NCI-H2081 (cell line): Measurements from ENCODE around the gene PLEKHG7.

Experiments
- DNase-seq, 2 experiments: peaks; one replicate each; lab custom pipeline; 2025; lab: John Stamatoyannopoulos, UW

The PLEKHG7 gene

DNA sequence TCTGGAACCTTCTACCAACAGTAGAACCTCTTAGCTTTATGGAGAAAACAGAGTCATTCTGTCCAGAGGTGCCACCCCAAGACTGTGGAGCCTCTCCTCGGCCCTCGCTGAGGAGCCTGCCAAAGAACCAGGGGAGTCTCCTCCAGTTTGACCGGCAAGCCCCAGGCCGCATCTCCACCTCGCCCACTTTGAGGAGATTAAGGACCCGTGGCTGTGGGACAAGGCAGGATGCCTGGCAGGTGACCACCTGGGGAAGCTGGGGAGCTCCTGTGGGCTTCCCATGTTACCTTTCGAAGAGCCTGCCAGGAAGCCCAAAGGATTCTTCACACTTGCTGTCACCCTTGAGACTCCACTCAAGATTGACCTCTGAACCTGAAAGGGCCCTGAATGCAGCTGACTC, 3.8 kb downstream of the PLEKHG7 start:
- no peak for DNase-seq

DNA sequence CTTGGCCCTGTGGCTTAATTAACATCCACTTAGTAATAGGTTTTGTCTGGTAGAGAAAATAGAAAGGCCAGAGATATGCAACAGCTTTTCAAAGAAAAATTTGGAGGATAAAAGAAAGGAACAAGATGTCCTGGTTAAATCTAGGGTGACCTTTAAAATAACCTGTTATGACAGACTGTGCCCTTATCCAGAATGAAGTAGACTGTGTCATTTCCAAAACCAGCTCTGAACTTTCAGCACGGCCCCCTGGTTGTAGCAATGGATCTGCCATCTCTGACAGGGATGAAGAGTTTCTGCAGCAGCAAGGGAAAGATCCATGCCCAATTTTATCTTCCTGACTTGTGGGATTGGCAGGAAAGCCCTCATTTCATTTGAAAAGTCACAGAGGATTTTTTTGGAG, 5.1 kb downstream of the PLEKHG7 start:
- DNase-seq = no peak

GRCh38 chr12:92715625-92716024, 12.8 kb downstream of the PLEKHG7 start:
- DNase-seq = no peak

DNA sequence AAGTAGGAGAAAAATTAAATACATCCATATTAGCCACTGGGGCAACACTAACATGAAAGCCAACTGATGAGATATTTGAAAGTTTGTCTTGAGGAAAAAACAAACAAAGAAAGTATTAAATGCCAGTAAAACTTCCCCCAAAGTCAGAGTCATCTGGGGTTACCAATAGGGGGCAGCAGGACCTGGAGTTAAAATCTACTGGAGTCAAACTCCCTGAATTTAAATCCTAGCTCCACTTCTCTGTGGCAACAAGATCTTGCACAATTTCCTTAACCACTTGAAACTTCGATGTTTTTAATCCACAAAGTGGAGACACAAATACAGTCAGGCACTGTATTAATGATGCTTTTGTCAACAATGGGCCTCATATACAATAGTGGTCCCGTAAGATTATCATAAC, 14.4 kb downstream of the PLEKHG7 start:
- no peak for DNase-seq

- DNase-seq = no peak
Observed at GRCh38 chr12:92718483-92718990, 15.7 kb downstream of the PLEKHG7 start.

GRCh38 chr12:92719674-92720073, 16.9 kb downstream of the PLEKHG7 start:
- DNase-seq = no peak

GRCh38 chr12:92721130-92721529, 18.3 kb downstream of the PLEKHG7 start:
- no peak for DNase-seq

DNA sequence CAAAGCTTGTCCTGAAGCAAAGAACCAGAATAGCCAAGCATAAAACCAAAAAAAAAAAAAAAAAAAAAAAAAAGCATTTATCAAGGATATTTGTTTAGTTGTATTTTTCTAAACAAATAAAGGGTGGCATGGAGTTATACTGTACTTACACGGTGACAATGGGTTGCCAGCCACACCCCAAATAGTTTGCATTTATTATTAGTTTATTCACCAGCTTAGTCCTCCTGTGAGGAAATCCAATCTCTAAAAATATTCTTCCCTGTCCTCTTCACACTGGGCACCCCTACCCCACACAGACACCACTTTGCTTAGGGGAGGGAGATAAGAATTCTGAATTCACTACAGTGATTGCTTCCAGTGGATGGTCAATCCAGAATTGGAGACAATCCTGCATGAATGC, 18.9 kb downstream of the PLEKHG7 start:
- no peak for DNase-seq

GRCh38 chr12:92722897-92723296, 20.1 kb downstream of the PLEKHG7 start:
- DNase-seq = no peak

- no peak for DNase-seq
Observed at GRCh38 chr12:92726850-92727249, 24.1 kb downstream of the PLEKHG7 start.

DNA sequence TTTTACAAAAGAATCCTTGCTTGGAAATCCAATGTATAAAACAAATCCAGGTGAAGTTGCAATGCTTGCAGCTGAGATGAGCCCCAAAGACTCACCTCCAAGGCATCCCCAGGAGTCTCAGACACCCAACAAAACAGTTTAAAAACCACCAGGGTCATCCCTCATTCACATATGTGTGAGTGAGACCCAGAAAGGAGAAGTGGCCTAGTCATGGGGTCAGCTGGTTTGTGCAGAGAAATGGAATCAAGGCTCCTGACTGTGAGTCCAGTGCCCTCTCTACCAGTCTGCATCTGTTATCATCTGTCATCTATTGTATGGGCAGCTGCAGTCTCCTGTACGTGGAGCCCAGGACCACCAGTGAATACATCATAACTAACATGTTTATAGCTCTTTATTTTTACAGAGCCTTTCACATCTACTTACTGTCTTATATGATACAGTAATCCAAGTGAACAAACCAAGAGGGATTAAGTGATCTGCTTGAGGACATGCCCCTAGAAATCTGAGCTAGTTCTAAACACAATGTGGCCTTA, 27.1 kb downstream of the PLEKHG7 start:
- DNase-seq = no peak

DNA sequence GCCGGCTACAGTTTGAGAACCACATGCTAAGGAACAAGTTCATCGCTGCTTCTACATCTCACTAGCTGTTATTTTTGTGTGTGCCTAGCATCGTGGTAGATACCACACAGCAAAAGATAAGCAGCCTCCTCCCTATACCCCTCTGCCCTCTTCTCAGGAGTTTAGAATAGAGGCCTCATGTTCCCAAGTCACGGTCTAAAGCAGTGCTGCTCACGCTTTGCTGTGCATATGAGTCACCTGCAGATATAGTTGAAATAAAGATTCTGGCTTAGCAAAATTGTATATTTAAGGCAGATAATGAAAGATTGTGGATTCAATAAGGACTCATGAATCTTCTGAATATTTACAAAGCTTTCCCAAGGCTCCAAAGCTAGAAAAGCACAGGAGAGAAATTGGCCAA, 28.0 kb downstream of the PLEKHG7 start:
- no peak for DNase-seq

GRCh38 chr12:92732216-92732615, 29.4 kb downstream of the PLEKHG7 start:
- no peak for DNase-seq

DNA sequence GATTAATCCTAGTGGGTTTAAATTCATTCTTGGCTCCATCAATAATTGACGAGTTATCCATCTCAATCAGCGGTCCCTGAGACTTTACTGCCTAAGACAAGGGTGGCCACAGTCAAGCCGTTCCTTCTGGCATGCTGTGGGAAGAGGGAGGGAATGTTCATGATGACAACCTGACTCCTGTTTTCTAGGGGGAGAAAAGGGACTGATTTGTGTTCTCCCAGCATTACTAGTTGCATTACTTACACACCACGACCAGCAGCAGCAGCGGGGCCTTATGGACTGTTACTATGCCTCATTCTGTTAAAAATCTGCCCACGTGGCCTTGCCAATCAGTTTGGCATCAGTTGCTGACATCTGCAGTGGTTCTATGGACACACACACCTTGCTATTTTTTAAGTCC, 29.9 kb downstream of the PLEKHG7 start:
- no peak for DNase-seq

- DNase-seq = no peak
Observed at GRCh38 chr12:92733181-92733580, 30.4 kb downstream of the PLEKHG7 start.

DNA sequence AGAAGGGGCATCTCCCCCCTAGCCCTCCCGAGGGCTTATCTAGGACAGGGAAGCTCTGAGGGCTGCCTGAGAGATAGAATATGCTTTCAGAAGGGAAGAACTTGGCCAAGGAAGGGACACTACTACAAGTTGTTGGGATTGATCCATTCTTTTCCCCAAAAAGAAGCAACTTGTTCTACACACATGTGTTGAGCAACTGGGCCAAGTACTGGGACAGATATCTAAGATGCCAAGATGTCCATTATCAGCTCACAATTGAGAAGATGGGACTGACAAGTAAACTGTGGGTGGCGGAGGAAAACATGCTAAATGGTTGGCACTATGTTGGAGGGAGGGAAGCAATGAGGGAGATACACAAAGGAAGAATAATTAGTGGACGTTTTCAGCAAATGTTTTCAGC, 30.9 kb downstream of the PLEKHG7 start:
- DNase-seq = no peak

- peak; percentile 26 to 66 for DNase-seq
Observed at GRCh38 chr12:92735131-92735721, 32.4 kb downstream of the PLEKHG7 start.

- no peak for DNase-seq
Observed at GRCh38 chr12:92736605-92737004, 33.8 kb downstream of the PLEKHG7 start.

DNA sequence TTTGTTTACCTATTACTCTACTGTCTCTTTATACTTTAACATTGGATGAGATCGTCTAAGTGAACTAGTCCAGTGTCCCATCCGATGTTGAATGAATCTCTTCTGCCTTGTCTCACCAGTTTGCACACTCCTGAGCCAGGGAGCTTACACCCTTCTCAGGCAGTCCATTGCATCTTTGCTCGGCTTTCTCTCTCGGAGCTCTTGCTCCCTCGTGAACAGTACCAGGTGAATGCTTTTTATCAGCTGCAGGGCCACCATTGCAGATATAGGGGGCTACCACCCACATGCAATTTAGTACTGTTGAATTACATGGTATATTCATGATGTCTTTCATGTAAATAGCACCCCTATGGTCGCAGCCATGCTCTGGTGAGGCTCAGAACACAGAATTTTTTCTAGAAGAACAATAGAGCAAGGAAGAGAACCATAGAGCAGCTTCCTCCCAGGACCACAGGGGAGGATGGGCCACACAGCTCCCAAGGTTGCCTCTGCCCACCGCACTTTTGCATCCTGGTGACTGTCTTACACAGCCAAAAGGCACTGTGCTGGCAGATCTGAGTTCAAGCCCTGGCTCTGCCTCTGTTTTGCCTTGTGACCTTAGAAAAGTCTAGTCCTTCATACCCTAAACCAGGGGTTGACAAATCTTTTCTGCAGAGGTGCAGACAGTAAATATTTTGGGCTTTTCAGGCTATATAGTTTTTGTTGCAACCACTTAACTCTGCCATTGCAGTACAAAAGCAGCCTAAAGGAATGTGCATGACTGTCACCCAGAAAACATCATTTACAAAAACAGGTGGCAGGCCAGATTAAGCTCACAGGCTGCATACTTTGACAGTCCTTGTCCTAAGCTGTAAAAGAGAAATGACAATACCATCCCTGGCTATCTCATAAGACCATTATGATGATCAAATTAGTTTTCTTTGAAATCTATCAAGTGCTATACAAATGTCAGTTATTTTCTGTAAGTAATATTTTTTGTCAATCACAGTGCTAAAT, 35.4 kb downstream of the PLEKHG7 start:
- no peak for DNase-seq

DNA sequence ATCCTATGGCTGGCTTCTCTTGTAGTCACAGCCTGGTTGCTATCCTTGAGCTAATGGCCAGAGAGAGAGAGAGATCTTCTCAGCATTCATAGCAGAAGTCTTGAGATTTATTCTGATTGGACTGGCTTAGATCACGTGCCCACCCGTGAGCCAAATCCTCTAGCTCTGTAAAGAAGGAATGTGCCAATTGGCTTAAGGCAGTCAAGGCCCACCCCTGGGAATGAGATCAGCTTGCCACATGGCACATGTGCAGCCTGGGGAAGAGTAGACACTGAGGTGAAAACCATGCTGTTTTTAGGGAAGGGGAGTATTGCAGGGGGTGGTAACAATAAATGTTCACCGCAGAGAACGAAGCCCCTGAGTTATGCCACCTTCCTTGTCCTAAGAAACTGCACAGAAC, 36.3 kb downstream of the PLEKHG7 start:
- DNase-seq = no peak

DNA sequence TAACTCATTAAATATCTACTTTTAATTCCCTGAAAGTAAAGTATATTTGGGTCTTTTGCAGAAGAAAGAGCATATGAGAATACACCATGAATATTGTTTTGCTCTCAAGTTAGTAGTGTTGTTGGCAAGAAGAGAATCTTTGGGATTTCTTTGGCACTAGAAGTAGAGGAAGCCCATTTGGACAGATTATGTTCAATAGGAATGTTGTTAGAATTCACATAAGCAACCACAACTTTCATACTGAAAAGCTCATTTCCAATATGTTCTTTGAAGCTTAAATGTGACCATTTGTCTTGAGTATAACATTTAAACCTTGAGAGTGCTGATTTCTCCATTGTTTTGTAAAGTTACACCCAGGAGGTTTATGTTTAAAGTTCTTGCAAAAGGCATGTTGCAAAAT, 37.6 kb downstream of the PLEKHG7 start:
- DNase-seq = no peak

- DNase-seq = no peak
Observed at GRCh38 chr12:92743026-92743425, 40.2 kb downstream of the PLEKHG7 start.
